Type B pancreatic cell (in vitro differentiated cells): ENCODE measurements around the gene ST8SIA1. TPM values are rescaled to one million over a fixed set of nuclear protein-coding genes. Genes with fewer than 3 reads are reported as not detected.

ENCODE experiments used
- DNase-seq: peaks from one replicate; pipeline ENCODE4 v3.0.0; 2021; ENCODE audit warnings: mixed read lengths; ENCODE audit not compliant: unreplicated experiment; ENCODE audit errors: extremely low spot score
- H3K27ac Mint-ChIP-seq: 2 replicates; pipeline ENCODE4 v1.8.0; 2021; ENCODE audit warnings: mild to moderate bottlenecking, mixed read lengths
- H3K27me3 Mint-ChIP-seq: 2 replicates; pipeline ENCODE4 v1.8.0; 2021; ENCODE audit warnings: mixed read lengths
- H3K36me3 Mint-ChIP-seq: 2 replicates; pipeline ENCODE4 v1.8.0; 2021; ENCODE audit warnings: mixed read lengths
- H3K4me1 Mint-ChIP-seq: one replicate; pipeline ENCODE4 v1.8.0; 2021; ENCODE audit warnings: mixed read lengths; ENCODE audit not compliant: unreplicated experiment
- H3K4me3 Mint-ChIP-seq: 2 replicates; pipeline ENCODE4 v1.8.0; 2021; ENCODE audit warnings: mild to moderate bottlenecking, mixed read lengths
- H3K9me3 Mint-ChIP-seq: 2 replicates; pipeline ENCODE4 v1.8.0; 2021; ENCODE audit warnings: mixed read lengths
- total RNA-seq: library from RNA; stranded (reverse); gene quantifications from 2 replicates; pipeline ENCODE4 v1.2.1, GENCODE V29; 2021; ENCODE audit warnings: low replicate concordance
- TF ChIP-seq, protein P1 (sequence below): fragments of 200-600 bp; sonication (generic); conservative IDR thresholded peaks from 2 replicates; pipeline ENCODE4 v1.5.0; 2021; ENCODE audit warnings: antibody characterized with exemption, mild to moderate bottlenecking

ST8SIA1 gene
- total RNA-seq, 1 donor from 2014 or later, result 6.3 TPM

DNA sequence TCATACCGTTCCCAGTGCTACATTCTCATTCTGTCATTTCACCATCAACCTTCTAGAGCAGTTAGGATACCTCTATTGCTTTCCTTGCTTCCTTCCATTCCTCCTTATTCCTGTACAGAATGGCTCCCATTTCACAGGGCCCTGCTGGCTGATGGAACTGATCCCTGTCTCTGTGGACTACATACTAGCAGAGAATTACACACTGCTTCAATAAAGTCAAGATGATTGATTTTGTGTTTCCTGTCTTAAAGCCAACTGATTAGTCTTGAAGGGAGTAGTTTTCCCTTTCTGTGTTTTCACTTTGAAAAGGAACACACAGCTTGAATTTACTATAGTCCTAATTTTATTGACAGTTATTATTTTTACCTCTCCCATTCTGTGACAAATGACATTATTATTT lies 130.1 kb downstream of the ST8SIA1 start:
- TF ChIP-seq, protein P1, sequence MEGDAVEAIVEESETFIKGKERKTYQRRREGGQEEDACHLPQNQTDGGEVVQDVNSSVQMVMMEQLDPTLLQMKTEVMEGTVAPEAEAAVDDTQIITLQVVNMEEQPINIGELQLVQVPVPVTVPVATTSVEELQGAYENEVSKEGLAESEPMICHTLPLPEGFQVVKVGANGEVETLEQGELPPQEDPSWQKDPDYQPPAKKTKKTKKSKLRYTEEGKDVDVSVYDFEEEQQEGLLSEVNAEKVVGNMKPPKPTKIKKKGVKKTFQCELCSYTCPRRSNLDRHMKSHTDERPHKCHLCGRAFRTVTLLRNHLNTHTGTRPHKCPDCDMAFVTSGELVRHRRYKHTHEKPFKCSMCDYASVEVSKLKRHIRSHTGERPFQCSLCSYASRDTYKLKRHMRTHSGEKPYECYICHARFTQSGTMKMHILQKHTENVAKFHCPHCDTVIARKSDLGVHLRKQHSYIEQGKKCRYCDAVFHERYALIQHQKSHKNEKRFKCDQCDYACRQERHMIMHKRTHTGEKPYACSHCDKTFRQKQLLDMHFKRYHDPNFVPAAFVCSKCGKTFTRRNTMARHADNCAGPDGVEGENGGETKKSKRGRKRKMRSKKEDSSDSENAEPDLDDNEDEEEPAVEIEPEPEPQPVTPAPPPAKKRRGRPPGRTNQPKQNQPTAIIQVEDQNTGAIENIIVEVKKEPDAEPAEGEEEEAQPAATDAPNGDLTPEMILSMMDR, result no peak
- H3K9me3 Mint-ChIP-seq, result peaks cover 16% of the 10 kb centered on the region
- H3K27me3 Mint-ChIP-seq, result peaks cover 13% of the 10 kb centered on the region
- H3K4me1 Mint-ChIP-seq, result no peaks in the 10 kb centered on the region
- H3K36me3 Mint-ChIP-seq, result peaks cover 10% of the 10 kb centered on the region
- H3K4me3 Mint-ChIP-seq, result no peak overlapping the region
- DNase-seq, result no peak
- no peak overlapping the region for H3K27ac Mint-ChIP-seq

DNA sequence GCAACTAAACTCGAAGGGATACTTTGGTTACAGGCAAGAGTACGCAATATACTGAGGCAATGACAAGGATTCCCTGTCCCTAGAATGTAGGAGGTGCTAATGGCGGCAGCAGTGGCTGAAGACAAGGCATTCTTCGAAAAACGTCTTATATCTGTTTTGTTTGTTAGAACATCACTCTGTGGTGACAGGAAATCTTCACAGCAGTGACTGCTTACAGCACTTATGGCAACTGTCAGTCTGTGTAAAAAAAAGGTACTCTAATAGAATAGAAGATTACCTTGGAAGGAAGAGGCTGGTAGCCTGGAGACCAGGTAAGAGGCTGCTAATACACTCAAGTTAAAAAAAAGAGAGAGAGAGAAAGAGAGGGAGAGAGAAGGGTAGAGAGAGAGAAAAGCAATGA lies 131.7 kb downstream of the ST8SIA1 start:
- Mint-ChIP-seq H3K36me3 (peaks cover 10% of the 10 kb centered on the region), H3K9me3 (peaks cover 16% of the 10 kb centered on the region), H3K27me3 (peaks cover 13% of the 10 kb centered on the region), H3K4me1 (no peaks in the 10 kb centered on the region), H3K27ac (no peak overlapping the region), H3K4me3 (no peak overlapping the region)
- TF ChIP-seq, protein P1, result no peak
- no peak for DNase-seq

DNA sequence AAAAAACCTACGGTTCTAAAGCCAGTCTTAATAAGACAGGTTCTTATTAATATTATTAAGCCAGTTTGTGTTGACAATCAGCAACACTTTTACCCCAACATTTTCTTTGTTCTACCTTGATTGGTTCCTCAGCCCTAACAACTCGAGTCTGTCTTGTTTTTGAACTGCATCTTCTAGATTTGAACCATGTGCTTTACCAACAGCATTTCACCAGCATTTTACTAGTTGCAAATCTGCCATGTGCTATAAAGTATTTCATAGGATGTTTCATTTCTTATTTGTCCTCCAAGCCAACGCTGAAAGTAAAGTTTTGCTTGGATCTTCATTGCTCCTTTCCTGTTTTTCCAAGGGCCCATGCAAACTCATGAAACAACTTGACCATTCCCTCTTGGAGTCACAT lies 133.4 kb downstream of the ST8SIA1 start:
- H3K9me3 Mint-ChIP-seq, result peaks cover 16% of the 10 kb centered on the region
- H3K27me3 Mint-ChIP-seq, result peaks cover 13% of the 10 kb centered on the region
- TF ChIP-seq, protein P1, result no peak
- no peak overlapping the region for H3K4me3 Mint-ChIP-seq
- no peaks in the 10 kb centered on the region for H3K4me1 Mint-ChIP-seq
- no peak for DNase-seq
- peaks cover 10% of the 10 kb centered on the region for H3K36me3 Mint-ChIP-seq
- H3K27ac Mint-ChIP-seq, result no peak overlapping the region

GRCh38 chr12:22196236-22196635 lies 138.3 kb downstream of the ST8SIA1 start:
- no peaks in the 10 kb centered on the region for H3K36me3 Mint-ChIP-seq
- no peaks in the 10 kb centered on the region for H3K4me1 Mint-ChIP-seq
- no peaks in the 10 kb centered on the region for H3K9me3 Mint-ChIP-seq
- no peak overlapping the region for H3K4me3 Mint-ChIP-seq
- TF ChIP-seq, protein P1, result no peak
- H3K27ac Mint-ChIP-seq, result no peak overlapping the region
- peaks cover 3% of the 10 kb centered on the region for H3K27me3 Mint-ChIP-seq
- no peak for DNase-seq

- no peaks in the 10 kb centered on the region for H3K9me3 Mint-ChIP-seq
- H3K4me3 Mint-ChIP-seq, result no peak overlapping the region
- DNase-seq, result no peak
- no peaks in the 10 kb centered on the region for H3K36me3 Mint-ChIP-seq
- no peak overlapping the region for H3K27ac Mint-ChIP-seq
- TF ChIP-seq, protein P1, result no peak
- no peaks in the 10 kb centered on the region for H3K4me1 Mint-ChIP-seq
- peaks cover 3% of the 10 kb centered on the region for H3K27me3 Mint-ChIP-seq
Measured at GRCh38 chr12:22190969-22191368, 143.5 kb downstream of the ST8SIA1 start.

DNA sequence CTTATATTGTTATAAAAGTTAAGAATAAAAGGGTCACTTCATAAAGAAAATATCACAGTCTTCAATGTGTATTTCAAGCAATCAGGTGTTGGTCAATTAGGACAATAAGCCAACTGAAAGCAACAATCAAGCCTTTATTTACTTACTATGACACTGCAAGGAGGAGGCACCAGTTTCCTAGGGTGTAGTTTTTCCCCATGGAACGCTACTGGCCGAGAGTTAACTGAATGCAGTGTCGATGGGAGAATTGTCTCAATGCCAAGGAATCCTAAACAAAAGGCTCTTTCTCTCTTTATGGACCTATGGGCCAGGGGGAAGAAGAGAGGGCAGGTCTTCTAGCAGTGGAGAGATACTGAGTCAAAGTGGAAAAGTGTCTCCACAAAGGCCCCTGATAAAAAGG lies 146.1 kb downstream of the ST8SIA1 start:
- Mint-ChIP-seq H3K27me3 (peaks cover 3% of the 10 kb centered on the region), H3K4me3 (no peak overlapping the region), H3K9me3 (no peaks in the 10 kb centered on the region), H3K4me1 (no peaks in the 10 kb centered on the region), H3K27ac (no peak overlapping the region), H3K36me3 (no peaks in the 10 kb centered on the region)
- DNase-seq, result no peak
- TF ChIP-seq, protein P1, result no peak
